HG03108 (cell line): ENCODE results near the gene FRA10AC1.
A peak's percentile ranks its signal among the peaks of the same experiment; 100 is the strongest.

Experiments
- ATAC-seq: cut with Tn5 transposase; IDR thresholded peaks from one replicate; pipeline ENCODE4 v1.9.1; 2021; ENCODE audit warnings: moderate library complexity; ENCODE audit not compliant: unreplicated experiment

Gene FRA10AC1, protein sequence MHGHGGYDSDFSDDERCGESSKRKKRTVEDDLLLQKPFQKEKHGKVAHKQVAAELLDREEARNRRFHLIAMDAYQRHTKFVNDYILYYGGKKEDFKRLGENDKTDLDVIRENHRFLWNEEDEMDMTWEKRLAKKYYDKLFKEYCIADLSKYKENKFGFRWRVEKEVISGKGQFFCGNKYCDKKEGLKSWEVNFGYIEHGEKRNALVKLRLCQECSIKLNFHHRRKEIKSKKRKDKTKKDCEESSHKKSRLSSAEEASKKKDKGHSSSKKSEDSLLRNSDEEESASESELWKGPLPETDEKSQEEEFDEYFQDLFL

DNA sequence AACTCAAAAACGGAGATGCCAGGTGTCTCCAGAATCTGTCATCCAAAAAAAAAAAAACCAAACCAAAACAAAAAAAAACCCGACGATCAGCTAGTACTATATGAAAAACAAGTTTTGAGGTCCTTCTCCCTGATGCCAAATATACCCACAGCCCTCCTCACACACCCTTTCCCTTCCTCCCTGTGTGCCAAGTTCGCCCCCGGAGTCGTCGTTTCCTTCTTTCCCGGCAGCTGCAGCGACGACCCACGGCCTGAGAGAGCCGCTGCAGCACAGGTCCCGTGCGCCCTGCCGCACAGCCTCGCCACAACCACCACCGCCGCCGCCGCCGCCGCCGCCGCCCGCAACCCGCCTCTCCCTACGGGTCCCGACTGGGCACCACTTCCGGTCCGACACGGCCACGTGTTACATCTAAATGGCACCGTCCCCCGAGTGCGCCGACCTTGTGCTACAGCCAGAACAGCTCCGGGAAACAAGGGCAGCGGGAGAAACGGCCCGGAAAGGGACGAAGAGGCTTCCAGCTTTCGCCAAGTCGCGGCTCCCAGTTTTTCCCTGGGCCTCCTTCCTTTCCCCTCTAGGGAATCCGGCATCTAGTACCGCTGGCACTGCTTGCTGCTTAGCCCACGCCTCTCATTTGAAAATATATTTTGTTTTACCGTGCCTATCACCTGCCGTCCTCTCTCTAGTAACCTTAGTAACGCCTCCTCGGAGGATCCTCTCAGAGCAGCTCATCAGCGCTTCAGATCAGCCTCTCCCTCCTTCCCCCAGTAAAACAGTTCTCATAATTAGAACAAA lies at the start of gene FRA10AC1:
TSS of gene FRA10AC1 (minus strand) at position 383 of the 792 bp plus-strand sequence. CDS start 2,486 bp downstream, outside the sequence.
- peak; percentile 69 for ATAC-seq

DNA sequence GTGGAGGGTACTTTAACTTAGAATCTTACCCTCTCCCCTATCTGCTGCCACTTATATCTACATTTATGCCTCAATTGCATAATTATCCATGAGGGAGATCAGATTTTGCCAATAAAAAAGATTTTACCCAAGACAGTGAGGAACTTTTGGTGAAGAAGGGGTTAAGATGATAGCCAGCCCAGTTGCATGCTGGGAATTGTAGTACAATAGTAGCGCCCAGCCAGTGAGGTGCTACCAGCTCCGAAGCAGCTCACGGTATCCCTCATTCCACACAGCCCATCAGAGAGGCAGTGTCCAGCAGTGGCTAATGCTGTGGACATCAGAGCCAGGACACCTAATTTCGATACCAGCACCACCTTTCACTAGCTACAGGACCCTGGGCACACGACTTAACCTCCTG lies 49.4 kb upstream of the FRA10AC1 start:
- no peak for ATAC-seq

DNA sequence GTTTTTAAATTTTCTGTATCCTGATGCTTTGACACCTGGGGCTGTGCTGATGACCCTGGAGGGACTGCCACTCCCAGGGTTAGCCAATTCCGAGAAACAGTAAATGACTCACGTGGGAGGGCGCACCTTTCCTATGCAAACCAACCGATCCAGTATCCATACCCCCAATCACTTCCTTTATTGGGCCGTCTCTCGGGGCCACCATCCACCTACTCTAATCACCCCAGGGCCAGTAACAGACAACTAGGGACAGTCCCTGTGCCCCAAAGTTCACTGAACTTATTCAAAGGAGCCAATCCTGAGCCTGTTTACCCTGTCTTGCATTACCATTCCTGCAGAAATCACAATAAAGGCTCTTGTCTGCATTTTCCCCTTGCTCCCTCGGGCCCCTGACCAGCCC lies 48.7 kb upstream of the FRA10AC1 start:
- ATAC-seq, result no peak

DNA sequence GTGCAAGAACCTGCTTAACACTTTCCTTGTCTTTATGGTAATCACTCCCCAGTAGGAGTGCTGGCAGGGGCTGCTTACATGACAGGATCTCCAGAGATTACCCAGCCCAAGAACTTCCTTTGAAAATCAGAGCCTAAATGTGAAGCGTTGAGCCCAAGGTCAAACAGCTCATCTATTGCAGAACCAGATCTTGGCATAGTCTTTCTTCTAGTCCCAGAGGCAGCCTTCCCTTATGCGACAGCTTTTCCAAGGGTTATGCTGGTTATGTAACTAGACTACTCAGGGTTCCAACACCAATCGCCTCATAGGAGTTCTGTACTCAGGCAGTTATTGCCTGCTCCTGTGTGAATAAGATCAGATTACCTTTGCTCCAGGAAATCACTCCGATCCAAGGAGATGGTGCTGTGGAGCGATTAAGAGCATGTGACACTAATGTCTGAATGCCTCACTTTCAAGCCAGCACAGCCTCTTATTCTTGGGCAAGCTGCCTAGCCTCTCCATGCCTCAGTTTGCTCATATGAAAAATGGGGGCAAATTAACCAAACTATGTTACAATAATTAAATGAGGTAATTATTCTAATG lies 46.9 kb upstream of the FRA10AC1 start:
- no peak for ATAC-seq

DNA sequence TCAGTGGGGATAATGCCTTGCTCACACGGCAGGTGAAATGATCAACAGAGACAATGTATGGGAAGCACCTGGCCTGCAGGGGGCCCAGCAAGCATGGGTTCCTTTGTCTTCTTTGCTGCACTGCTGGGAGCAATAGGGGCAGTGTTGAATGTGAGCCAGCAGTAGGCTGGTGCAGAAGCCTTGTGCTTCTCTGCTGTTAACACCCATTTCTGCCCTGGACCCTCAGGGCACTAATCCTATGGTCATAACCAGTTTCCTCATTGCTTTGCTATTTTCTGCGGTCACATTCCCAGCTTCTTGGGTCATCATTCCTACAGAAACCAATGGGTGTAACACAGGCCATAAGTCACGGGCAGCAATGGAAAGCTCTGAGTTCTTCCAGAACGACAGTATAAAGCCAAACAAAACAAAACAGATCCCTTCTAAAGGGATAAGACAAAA lies 44.5 kb upstream of the FRA10AC1 start:
- ATAC-seq, result no peak

- ATAC-seq, result no peak
These were observed 43.1 kb upstream of the FRA10AC1 start for GRCh38 chr10:93745408-93746065.

DNA sequence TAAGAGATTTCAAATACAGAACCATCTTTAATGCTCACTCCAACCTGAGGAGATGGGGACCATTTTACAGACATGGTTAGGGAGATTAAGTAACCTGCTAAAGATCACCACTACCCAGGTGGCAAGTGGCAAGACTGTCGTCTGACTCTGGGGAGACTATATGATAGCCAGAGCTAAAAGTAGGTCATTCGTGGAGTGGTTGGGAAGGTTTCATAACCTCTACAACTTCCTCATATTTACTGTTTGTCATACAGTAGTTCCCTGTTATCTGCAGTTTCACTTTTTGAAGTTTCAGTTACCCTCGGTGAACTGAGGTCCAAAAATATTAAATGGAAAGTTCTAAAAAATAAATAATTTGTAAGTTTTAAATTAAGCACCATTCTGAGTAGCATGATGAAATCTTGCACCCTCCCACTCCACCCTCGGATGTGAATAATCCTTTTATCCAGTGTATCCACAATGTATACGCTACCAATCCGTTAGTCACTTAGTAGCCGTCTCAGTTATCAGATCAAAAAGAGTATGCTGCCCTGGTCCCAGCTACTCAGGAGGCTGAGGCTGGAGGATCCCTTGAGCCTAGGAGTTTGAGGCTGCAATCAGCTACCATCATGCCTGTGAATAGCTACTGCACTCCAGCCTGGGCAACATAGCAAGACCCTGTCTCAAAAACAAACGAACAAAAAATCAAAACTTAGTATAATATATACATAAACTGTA lies 40.4 kb upstream of the FRA10AC1 start:
- ATAC-seq, result peak; percentile 73

- no peak for ATAC-seq
These were observed 39.0 kb upstream of the FRA10AC1 start for GRCh38 chr10:93741367-93741766.

GRCh38 chr10:93726024-93726423 lies 23.6 kb upstream of the FRA10AC1 start:
- ATAC-seq, result no peak

DNA sequence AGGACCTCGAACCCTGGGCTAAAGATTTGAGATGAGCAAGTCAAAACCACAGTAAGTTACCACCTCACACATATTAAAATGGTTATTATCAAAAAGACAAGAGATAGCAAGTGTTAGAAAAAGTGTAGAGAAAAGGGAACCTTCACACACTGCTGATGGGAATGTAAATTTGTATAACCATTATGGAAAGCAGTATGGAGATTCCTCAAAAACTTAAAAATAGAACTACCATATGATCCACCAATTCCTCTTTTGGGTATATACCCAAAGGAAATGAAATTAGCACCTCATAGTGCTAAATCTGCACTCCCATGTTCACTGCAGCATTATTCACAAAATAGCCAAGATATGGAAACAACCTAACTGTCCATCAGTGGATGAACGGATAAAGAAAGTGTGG lies 20.8 kb upstream of the FRA10AC1 start:
- no peak for ATAC-seq

DNA sequence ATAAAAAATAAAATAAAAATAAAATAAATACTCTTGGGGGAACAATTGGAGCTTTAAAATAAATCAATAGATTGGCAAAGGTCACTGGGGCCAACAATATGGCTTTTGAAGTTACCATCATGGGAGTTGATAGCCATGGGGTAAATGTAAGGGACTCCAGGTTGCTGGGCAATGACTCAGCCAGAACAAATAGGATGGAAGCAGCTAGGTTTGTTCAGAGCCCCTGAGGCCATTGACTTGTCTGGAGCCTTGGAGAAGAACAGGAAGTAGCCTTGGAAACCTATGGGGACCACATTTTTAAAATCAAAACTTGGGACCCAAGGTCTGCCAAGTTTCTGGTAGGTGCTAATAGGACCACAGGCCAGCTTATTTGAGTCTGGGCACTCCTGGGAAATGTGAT lies 20.2 kb upstream of the FRA10AC1 start:
- no peak for ATAC-seq

- ATAC-seq, result no peak
These were observed 17.5 kb upstream of the FRA10AC1 start for GRCh38 chr10:93719901-93720300.

DNA sequence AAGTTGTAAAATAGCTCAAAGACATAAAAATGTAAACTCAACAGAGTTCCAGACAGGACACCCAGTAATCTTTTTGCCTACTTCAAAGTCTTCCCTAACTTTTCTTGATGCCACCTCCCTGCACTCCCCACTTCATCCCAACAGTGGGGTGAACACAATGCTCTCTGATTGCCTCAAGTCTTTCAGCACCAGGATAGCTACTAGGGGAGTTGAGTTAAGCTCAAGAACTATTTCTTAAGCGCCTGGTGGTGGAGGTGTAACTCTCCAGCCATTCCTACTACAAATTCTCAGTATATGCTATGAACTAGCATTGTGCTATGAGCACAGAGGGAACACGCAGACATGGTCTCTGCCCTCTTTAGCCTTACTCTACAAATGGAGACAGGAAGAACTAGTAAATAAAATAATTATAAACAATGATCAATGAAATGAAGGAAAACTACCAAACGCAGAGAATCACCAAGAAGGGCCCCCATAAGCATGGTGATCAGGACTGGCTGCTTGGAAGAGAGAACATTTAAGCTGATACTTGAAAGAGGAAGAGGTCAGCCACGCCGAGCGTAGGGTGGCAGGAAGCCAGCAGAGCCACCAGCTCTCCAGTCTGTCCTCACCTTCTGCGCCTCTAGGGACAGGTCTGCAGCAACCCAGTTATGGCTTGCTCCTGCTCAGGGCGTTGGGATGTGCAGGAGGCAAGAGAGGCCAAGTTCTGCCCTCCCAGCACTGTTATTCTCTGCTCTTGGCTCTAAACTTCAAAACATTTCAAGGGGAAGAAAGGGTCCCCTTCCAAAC lies 16.7 kb upstream of the FRA10AC1 start:
- peak; percentile 44 for ATAC-seq

GRCh38 chr10:93716766-93717165 lies 14.4 kb upstream of the FRA10AC1 start:
- no peak for ATAC-seq

- peak; percentile 86 for ATAC-seq
These were observed 13.0 kb upstream of the FRA10AC1 start for GRCh38 chr10:93715345-93715744.

- ATAC-seq, result no peak
These were observed 10.2 kb upstream of the FRA10AC1 start for GRCh38 chr10:93712593-93712992.

DNA sequence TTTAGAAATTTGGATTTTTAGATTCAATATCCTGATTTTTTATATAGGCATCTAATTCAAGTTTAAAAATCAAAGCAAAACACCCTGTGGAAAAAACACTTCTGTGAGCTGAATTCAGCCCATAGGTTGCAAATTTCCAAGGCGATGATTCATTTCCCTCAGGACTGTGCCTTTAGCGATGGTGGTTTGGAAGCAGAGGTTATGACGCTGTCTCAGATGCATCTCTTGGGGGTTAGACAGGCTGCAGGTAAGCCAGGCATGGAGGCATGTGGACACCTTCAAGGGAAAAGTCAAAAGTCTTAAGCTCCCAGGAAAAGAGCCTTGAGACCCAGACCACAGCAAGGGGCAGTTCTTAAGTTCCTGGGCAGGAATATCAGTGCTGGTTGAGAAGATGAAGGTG lies 9.5 kb upstream of the FRA10AC1 start:
- no peak for ATAC-seq

DNA sequence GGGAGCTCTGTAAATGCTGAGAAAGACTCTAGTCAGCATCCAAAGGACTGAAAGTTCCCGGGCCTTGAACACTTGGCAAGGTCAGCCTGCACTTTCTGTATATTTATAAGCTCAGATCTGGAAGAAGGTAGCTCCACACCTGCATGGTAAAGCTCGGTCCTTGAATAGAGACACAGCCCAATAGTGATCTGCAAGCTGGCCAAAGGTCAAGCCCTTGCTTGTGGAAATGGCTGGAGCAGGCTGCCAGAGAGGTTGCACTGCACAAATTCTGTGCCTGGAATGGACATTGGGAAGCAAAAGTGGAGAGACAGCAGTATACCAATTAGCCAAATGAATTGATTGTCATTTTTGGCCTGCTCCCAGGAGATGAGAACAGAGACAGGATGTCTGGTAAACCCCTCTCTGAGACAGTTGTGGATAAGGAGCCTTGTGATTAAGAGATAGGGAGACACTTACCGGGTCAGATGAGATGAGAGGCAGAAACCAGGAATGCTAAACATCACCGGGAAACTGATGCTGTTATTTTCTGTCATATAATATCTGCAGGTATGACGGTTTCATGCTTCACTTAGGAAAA lies 8.0 kb upstream of the FRA10AC1 start:
- no peak for ATAC-seq

DNA sequence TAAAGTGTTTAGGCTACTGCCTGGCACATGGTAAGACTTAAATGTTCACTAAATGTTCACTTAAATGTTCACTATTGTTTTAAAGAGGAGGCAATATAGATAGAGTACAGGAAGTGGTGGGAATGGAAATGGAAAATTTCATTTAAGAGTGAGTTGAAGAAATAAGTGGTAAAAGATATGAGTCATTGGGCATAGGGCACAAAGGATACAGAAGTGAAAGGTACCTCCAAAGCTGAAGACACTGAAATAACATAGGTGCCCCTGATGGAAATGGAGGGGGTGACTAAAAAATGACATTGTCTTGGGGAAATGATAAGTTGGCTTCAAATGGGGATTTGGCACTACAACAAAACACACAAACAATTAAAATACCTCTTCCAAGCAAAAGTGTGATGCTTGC lies 5.2 kb upstream of the FRA10AC1 start:
- ATAC-seq, result no peak

- no peak for ATAC-seq
These were observed 2.1 kb upstream of the FRA10AC1 start for GRCh38 chr10:93704451-93704850.
